H1 (cell line): ENCODE measurements around the gene LPCAT1. TPM values are rescaled to one million over a fixed set of nuclear protein-coding genes. Genes with fewer than 3 reads are reported as not detected.

Experiments
- CBX8 ChIP-seq: fragments of 300-800, 300-1000 bp; sonication (generic); IDR thresholded peaks from 2 replicates; pipeline ENCODE4 v1.7.1; 2016; ENCODE audit warnings: low read depth, low read length, borderline replicate concordance
- FOSL1 ChIP-seq: IDR thresholded peaks from 2 replicates; pipeline ENCODE4 v1.6.1; 2011; ENCODE audit warnings: mild to moderate bottlenecking, low read depth, low read length, moderate library complexity; ENCODE audit not compliant: insufficient read depth
- RNF2 ChIP-seq: fragments of 200-900, 300-1000 bp; sonication (generic); IDR thresholded peaks from 2 replicates; pipeline ENCODE4 v1.7.1; 2016; ENCODE audit warnings: borderline replicate concordance, low read depth, mild to moderate bottlenecking, antibody characterized with exemption, low read length; ENCODE audit not compliant: poor library complexity, severe bottlenecking; ENCODE audit errors: missing control alignments
- SP1 ChIP-seq: IDR thresholded peaks from 2 replicates; pipeline ENCODE4 v1.6.1; 2011; ENCODE audit warnings: low read depth, low read length
- polyA plus RNA-seq, 7 experiments: library from polyadenylated mRNA; depleted of rRNA in 3 of 7; stranded (reverse) in 5 of 7; unstranded in 2 of 7; fragments of >200 nt in 5 of 7; fragments of 200-250 nt in 2 of 7; gene quantifications; 1 replicate in 5 of 7; 2 replicates in 1 of 7; 4 replicates in 1 of 7; pipeline versions ENCODE4 v1.2.1 to v1.2.3, GENCODE V29; 2011 to 2013; ENCODE audit warnings: missing spikeins in 2 of 7, mixed read lengths in 2 of 7
- total RNA-seq: library from RNA; stranded (reverse); fragmentation: NEBNext Ultra II Directional; extraction: Animal tissue kit (Norgen Biotek cat#: 25700); gene quantifications from 2 replicates; pipeline ENCODE4 v1.2.1, GENCODE V29; 2021
- TF ChIP-seq, protein P1 (sequence below): IDR thresholded peaks from 2 replicates; pipeline ENCODE4 v1.6.1; 2011; ENCODE audit warnings: low read length, improper control_type of control experiment

The LPCAT1 gene
- total and polyA plus RNA-seq, 2 of the 8 experiments (the other 6 are each of a cell fraction or from before 2014, with no cell fraction given), result 107 to 260 TPM

GRCh38 chr5:1480806-1481205, 43.0 kb downstream of the LPCAT1 start (continued):
- no peak for TF ChIP-seq SP1
- TF ChIP-seq, protein P1, sequence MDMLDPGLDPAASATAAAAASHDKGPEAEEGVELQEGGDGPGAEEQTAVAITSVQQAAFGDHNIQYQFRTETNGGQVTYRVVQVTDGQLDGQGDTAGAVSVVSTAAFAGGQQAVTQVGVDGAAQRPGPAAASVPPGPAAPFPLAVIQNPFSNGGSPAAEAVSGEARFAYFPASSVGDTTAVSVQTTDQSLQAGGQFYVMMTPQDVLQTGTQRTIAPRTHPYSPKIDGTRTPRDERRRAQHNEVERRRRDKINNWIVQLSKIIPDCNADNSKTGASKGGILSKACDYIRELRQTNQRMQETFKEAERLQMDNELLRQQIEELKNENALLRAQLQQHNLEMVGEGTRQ, result no peak
- TF ChIP-seq RNF2, result no peak
- TF ChIP-seq CBX8, result no peak
- TF ChIP-seq FOSL1, result no peak
